ENCODE results near the gene LSAMP. TPM values are rescaled to one million over a fixed set of nuclear protein-coding genes. Genes with fewer than 3 reads are reported as not detected.
"Not testable (repeated sequence)": the region's sequence is repeated elsewhere in the genome, so short reads cannot be mapped to it uniquely, and the experiment has no call there.

LSAMP gene
- total RNA-seq, 1 donor from 2014 or later: 16.4 TPM

DNA sequence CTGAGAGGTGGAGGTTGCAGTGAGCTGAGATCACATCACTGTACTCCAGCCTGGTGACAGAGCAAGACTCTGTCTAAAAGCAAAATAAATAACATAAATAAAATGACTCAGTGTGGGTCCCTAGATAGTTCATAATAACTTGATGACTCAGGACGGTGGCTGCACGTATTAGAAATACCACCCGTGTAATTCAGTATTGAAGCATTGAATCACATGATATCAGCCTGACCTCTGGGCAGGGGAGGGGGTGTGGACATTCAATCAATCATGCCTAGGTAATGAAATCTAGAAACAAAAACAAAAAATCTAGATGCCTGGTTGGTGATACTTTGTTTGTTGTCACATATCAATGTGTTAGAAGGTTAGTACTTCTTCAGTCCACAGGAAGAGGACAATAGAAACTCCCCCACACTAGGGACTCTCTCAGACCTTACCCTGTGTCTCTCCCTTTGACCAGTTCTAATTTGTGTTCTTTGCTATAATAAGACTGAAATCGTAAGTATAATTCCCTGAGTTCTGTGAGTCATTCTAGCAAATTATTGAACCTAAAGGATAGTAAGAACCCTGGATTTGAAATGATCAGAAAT, 644.7 kb downstream of the LSAMP start:
- Histone ChIP-seq H3K79me2 (ENCODE audit: insufficient read depth, low read length) (no peaks in the 10 kb centered on the region), H4K20me1 (ENCODE audit: insufficient read depth, low read length) (no peaks in the 10 kb centered on the region), H3K4me3 (ENCODE audit: insufficient read depth, low read depth, low read length) (peak overlapping the region; percentile 6), H3K9ac (ENCODE audit: low read length) (peak overlapping the region; percentile 62), H3K27ac (ENCODE audit: low read depth, low read length) (peak overlapping the region; percentile 88), H3K4me2 (ENCODE audit: low read length) (peak overlapping the region; percentile 49), H3K36me3 (ENCODE audit: insufficient read depth, low read length) (no peaks in the 10 kb centered on the region), H3K9me3 (ENCODE audit: insufficient read depth, low read depth, low read length) (no peaks in the 10 kb centered on the region), H2AFZ (ENCODE audit: low read depth, low read length) (no peak overlapping the region), H3K27me3 (ENCODE audit: insufficient read depth, low read length) (no peaks in the 10 kb centered on the region), H3K4me1 (ENCODE audit: insufficient read depth, low read length) (peaks cover 23% of the 10 kb centered on the region)
- Mint-ChIP-seq H3K27me3 (ENCODE audit: low read depth, unreplicated experiment) (no peaks in the 10 kb centered on the region), H3K27ac (ENCODE audit: unreplicated experiment) (peak overlapping the region; percentile 77), H3K4me1 (ENCODE audit: low read depth, unreplicated experiment) (peaks cover 11% of the 10 kb centered on the region), H3K9me3 (ENCODE audit: unreplicated experiment) (no peaks in the 10 kb centered on the region), H3K36me3 (ENCODE audit: low read depth, unreplicated experiment) (no peaks in the 10 kb centered on the region), H3K4me3 (ENCODE audit: unreplicated experiment) (no peak overlapping the region)
- FAIRE-seq (peak; percentile 92), DNase-seq (ENCODE audit: low read depth) (peak; percentile 82)
- no peak for TF ChIP-seq EZH2 (IDR thresholded peaks at IDR 0.05; ENCODE audit: insufficient read depth, low read length)
- TF ChIP-seq, protein P1, sequence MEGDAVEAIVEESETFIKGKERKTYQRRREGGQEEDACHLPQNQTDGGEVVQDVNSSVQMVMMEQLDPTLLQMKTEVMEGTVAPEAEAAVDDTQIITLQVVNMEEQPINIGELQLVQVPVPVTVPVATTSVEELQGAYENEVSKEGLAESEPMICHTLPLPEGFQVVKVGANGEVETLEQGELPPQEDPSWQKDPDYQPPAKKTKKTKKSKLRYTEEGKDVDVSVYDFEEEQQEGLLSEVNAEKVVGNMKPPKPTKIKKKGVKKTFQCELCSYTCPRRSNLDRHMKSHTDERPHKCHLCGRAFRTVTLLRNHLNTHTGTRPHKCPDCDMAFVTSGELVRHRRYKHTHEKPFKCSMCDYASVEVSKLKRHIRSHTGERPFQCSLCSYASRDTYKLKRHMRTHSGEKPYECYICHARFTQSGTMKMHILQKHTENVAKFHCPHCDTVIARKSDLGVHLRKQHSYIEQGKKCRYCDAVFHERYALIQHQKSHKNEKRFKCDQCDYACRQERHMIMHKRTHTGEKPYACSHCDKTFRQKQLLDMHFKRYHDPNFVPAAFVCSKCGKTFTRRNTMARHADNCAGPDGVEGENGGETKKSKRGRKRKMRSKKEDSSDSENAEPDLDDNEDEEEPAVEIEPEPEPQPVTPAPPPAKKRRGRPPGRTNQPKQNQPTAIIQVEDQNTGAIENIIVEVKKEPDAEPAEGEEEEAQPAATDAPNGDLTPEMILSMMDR (IDR thresholded peaks at IDR 0.05; ENCODE audit: insufficient read depth, low read depth, low read length): no peak

DNA sequence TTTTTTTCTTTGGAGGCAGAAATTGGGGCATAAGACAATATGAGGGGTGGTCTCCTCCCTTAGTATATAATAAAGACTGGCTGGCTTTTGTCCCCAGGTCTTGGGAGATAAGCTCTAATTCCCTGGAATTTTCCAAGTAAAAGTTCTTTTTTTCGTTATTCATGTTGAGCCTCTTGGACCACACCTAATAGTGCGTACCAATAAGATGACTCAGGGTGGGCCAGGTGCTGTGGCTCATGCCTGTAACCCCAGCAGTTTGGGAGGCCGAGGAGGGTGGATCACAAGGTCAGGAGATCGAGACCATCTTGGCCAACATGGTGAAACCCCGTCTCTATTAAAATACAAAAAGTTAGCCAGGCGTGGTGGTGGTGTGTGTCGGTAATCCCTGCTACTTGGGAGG, 645.2 kb downstream of the LSAMP start:
- H3K27me3 Mint-ChIP-seq (ENCODE audit: low read depth, unreplicated experiment); H3K4me3 Mint-ChIP-seq (ENCODE audit: unreplicated experiment); H3K9ac ChIP-seq (ENCODE audit: low read length); H3K4me3 ChIP-seq (ENCODE audit: insufficient read depth, low read depth, low read length); H3K27me3 ChIP-seq (ENCODE audit: insufficient read depth, low read length); H4K20me1 ChIP-seq (ENCODE audit: insufficient read depth, low read length); H3K36me3 Mint-ChIP-seq (ENCODE audit: low read depth, unreplicated experiment); H3K4me2 ChIP-seq (ENCODE audit: low read length); H3K79me2 ChIP-seq (ENCODE audit: insufficient read depth, low read length); H3K9me3 ChIP-seq (ENCODE audit: insufficient read depth, low read depth, low read length); DNase-seq (ENCODE audit: low read depth); H3K9me3 Mint-ChIP-seq (ENCODE audit: unreplicated experiment); H2AFZ ChIP-seq (ENCODE audit: low read depth, low read length); H3K27ac Mint-ChIP-seq (ENCODE audit: unreplicated experiment); H3K36me3 ChIP-seq (ENCODE audit: insufficient read depth, low read length); FAIRE-seq: not testable (repeated sequence)
- H3K4me1 ChIP-seq (ENCODE audit: insufficient read depth, low read length): peaks cover 18% of the 10 kb centered on the region
- H3K27ac ChIP-seq (ENCODE audit: low read depth, low read length): peak overlapping the region; percentile 64
- peaks cover 14% of the 10 kb centered on the region for H3K4me1 Mint-ChIP-seq (ENCODE audit: low read depth, unreplicated experiment)

DNA sequence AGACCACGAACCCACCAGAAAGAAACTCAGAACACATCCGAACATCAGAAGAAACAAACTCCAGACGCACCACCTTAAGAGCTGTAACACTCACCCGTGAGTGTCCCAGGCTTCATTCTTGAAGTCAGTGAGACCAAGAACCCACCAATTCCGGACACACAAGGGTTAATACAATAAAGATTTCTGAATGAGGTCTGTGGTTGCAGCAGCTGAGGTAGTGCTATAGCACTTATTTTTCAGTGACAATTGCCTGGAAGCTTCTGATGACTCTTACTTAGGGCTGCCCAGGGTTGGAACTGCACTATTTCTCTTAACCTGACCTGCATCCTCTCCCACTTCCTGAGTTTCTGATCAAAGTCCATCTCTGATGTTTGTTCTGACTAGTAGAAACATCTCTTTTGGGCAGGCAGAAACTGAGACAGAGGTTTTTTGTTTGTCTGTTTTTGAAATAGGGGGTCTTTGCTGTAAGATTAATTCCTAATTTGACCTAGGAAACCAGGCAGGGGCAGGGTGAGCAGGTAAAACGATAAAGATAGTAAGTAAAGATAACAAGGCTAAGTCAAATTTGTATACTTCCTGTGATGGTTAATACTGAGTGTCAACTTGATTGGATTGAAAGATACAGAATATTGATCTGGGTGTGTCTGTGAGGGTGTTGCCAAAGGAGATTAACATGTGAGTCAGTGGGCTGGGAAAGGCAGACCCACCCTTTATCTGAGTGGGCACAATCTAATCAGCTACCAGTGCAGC, 652.9 kb downstream of the LSAMP start:
- FAIRE-seq: no peak
- Histone ChIP-seq H3K9ac (ENCODE audit: low read length) (peak overlapping the region; percentile 64), H3K27me3 (ENCODE audit: insufficient read depth, low read length) (no peaks in the 10 kb centered on the region), H2AFZ (ENCODE audit: low read depth, low read length) (no peak overlapping the region), H3K4me1 (ENCODE audit: insufficient read depth, low read length) (peaks cover 41% of the 10 kb centered on the region), H3K4me2 (ENCODE audit: low read length) (peak overlapping the region; percentile 62), H3K27ac (ENCODE audit: low read depth, low read length) (peak overlapping the region; percentile 95), H3K9me3 (ENCODE audit: insufficient read depth, low read depth, low read length) (no peaks in the 10 kb centered on the region), H3K79me2 (ENCODE audit: insufficient read depth, low read length) (peaks cover 5% of the 10 kb centered on the region), H4K20me1 (ENCODE audit: insufficient read depth, low read length) (no peaks in the 10 kb centered on the region), H3K36me3 (ENCODE audit: insufficient read depth, low read length) (no peaks in the 10 kb centered on the region), H3K4me3 (ENCODE audit: insufficient read depth, low read depth, low read length) (peak overlapping the region; percentile 22)
- TF ChIP-seq EZH2 (IDR thresholded peaks at IDR 0.05; ENCODE audit: insufficient read depth, low read length): no peak
- TF ChIP-seq, protein P1 (IDR thresholded peaks at IDR 0.05; ENCODE audit: insufficient read depth, low read depth, low read length): no peak
- Mint-ChIP-seq H3K27me3 (ENCODE audit: low read depth, unreplicated experiment) (no peaks in the 10 kb centered on the region), H3K36me3 (ENCODE audit: low read depth, unreplicated experiment) (peaks cover 2% of the 10 kb centered on the region), H3K27ac (ENCODE audit: unreplicated experiment) (peak overlapping the region; percentile 95), H3K4me3 (ENCODE audit: unreplicated experiment) (peak overlapping the region; percentile 60), H3K9me3 (ENCODE audit: unreplicated experiment) (peaks cover 7% of the 10 kb centered on the region), H3K4me1 (ENCODE audit: low read depth, unreplicated experiment) (peaks cover 52% of the 10 kb centered on the region)
- peak; percentile 75 for DNase-seq (ENCODE audit: low read depth)

DNA sequence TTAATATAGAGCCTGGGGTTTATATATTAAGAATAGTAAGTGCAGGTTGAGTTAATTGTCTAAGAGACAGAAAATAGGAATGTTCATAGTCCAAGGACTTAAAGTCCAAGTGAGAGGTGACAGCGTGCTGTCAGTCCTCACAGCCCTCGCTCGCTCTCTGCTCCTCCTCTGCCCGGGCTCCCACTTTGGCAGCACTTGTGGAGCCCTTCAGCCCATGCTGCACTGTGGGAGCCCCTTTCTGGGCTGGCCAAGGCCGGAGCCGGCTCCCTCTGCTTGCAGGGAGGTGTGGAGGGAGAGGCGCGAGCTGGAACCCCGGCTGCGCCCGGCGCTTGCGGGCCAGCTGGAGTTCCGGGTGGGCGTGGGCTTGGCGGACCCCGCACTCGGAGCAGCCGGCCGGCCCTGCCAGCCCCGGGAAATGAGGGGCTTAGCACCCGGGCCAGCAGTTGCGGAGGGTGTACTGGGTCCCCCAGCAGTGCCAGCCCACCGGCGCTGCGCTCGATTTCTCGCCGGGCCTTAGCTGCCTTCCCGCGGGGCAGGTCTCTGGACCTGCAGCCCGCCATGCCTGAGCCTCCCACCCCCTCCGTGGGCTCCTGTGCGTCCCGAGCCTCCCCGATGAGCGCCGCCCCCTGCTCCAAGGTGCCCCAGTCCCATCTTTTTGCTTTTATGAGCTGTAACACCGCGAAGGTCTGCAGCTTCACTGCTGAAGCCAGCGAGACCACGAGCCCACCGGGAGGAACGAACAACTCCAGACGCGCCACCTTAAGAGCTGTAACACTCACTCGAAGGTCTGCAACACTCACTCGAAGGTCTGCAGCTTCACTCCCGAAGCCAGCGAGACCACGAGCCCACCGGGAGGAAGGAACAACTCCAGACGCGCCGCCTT, 653.8 kb downstream of the LSAMP start:
- Histone ChIP-seq H3K4me1 (ENCODE audit: insufficient read depth, low read length) (peaks cover 41% of the 10 kb centered on the region), H3K9ac (ENCODE audit: low read length) (peak overlapping the region; percentile 64), H3K4me2 (ENCODE audit: low read length) (peak overlapping the region; percentile 62), H3K27ac (ENCODE audit: low read depth, low read length) (peak overlapping the region; percentile 95)
- not testable (repeated sequence) for DNase-seq (ENCODE audit: low read depth); H3K9me3 ChIP-seq (ENCODE audit: insufficient read depth, low read depth, low read length); H3K36me3 Mint-ChIP-seq (ENCODE audit: low read depth, unreplicated experiment); H3K27me3 Mint-ChIP-seq (ENCODE audit: low read depth, unreplicated experiment); H4K20me1 ChIP-seq (ENCODE audit: insufficient read depth, low read length); FAIRE-seq; H3K4me3 ChIP-seq (ENCODE audit: insufficient read depth, low read depth, low read length); H3K27me3 ChIP-seq (ENCODE audit: insufficient read depth, low read length); H3K9me3 Mint-ChIP-seq (ENCODE audit: unreplicated experiment); H3K36me3 ChIP-seq (ENCODE audit: insufficient read depth, low read length); H2AFZ ChIP-seq (ENCODE audit: low read depth, low read length); H3K79me2 ChIP-seq (ENCODE audit: insufficient read depth, low read length)
- Mint-ChIP-seq H3K27ac (ENCODE audit: unreplicated experiment) (peak overlapping the region; percentile 96), H3K4me1 (ENCODE audit: low read depth, unreplicated experiment) (peaks cover 52% of the 10 kb centered on the region), H3K4me3 (ENCODE audit: unreplicated experiment) (peak overlapping the region; percentile 60)

Measured in astrocyte (in vitro differentiated cells and primary cell).